GM12873 (cell line): Measurements from ENCODE around the gene FYTTD1.

Experiments used
- TF ChIP-seq, protein P1 (sequence below): IDR thresholded peaks from 2 replicates; pipeline ENCODE4 v1.5.1; 2012; ENCODE audit warnings: low read depth, mild to moderate bottlenecking, moderate library complexity, low read length, control low read depth; ENCODE audit not compliant: insufficient read depth; ENCODE audit errors: missing control alignments

FYTTD1 gene

GRCh38 chr3:197734667-197735318, 14.9 kb upstream of the FYTTD1 start:
- TF ChIP-seq, protein P1, sequence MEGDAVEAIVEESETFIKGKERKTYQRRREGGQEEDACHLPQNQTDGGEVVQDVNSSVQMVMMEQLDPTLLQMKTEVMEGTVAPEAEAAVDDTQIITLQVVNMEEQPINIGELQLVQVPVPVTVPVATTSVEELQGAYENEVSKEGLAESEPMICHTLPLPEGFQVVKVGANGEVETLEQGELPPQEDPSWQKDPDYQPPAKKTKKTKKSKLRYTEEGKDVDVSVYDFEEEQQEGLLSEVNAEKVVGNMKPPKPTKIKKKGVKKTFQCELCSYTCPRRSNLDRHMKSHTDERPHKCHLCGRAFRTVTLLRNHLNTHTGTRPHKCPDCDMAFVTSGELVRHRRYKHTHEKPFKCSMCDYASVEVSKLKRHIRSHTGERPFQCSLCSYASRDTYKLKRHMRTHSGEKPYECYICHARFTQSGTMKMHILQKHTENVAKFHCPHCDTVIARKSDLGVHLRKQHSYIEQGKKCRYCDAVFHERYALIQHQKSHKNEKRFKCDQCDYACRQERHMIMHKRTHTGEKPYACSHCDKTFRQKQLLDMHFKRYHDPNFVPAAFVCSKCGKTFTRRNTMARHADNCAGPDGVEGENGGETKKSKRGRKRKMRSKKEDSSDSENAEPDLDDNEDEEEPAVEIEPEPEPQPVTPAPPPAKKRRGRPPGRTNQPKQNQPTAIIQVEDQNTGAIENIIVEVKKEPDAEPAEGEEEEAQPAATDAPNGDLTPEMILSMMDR: no peak

- TF ChIP-seq, protein P1: no peak
These were observed 13.6 kb upstream of the FYTTD1 start for GRCh38 chr3:197736010-197736490.

- TF ChIP-seq, protein P1: no peak
These were observed 13.0 kb upstream of the FYTTD1 start, which contains the start of gene RUBCN for GRCh38 chr3:197736491-197737318. TSS of gene RUBCN (minus strand) at chr3:197736904. CDS start at chr3:197736719, 185 bp downstream.

DNA sequence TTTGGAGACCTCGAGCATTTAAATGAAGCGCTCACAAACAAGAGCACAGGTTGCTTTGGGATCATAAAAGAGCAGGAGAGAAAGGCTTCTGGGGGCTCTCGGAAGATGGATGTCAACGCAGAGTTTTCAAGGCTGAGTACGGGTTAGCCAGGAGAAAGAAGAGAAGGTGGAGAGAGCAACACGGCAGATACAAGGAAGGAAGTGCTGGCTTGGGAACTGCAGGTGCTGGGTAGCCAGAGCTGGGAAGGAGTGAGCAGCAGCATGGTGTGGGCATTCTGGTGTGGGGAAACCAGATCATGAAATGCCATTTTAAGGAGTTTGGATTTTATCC, 12.4 kb upstream of the FYTTD1 start:
- TF ChIP-seq, protein P1: no peak

GRCh38 chr3:197737749-197738462, 11.8 kb upstream of the FYTTD1 start:
- TF ChIP-seq, protein P1: no peak

DNA sequence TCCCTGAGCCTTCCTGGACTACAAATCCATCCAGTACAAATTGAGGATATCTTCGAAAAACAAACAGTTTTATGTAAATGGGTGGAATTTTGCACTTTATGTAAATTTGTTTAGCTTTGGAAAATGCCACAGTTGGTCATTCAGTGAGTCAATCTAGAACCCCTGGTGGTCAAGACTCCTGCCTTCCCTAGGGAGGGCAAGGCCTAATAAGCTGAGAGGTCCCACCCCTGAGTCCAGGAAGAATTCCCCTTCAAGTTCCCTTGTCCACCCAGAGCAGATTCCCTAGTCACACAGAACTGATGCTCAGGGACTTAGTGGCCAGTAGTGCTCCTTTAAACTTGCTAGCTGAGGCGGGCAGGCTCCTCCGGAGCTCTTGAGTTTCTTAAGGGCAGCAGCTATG, 6.9 kb upstream of the FYTTD1 start:
- TF ChIP-seq, protein P1: no peak

GRCh38 chr3:197746209-197746608, 3.5 kb upstream of the FYTTD1 start:
- TF ChIP-seq, protein P1: no peak
